Endothelial cell (in vitro differentiated cells): ENCODE results near the gene RBFOX2. TPM values are rescaled to one million over a fixed set of nuclear protein-coding genes. Genes with fewer than 3 reads are reported as not detected.
"Not testable (repeated sequence)": the region's sequence is repeated elsewhere in the genome, so short reads cannot be mapped to it uniquely, and the experiment has no call there.

Experiments used
- DNase-seq: peaks from one replicate; pipeline ENCODE4 v3.0.0; 2021; ENCODE audit warnings: low spot score
- H3K27ac Mint-ChIP-seq: one replicate; pipeline ENCODE4 v1.8.0; 2021; ENCODE audit warnings: mixed read lengths, inconsistent platforms; ENCODE audit not compliant: unreplicated experiment
- H3K27me3 Mint-ChIP-seq: one replicate; pipeline ENCODE4 v1.8.0; 2021; ENCODE audit warnings: mild to moderate bottlenecking, moderate library complexity, mixed read lengths, inconsistent platforms; ENCODE audit not compliant: unreplicated experiment
- H3K36me3 Mint-ChIP-seq: one replicate; pipeline ENCODE4 v1.8.0; 2021; ENCODE audit warnings: mild to moderate bottlenecking, low read depth, mixed read lengths, inconsistent platforms; ENCODE audit not compliant: unreplicated experiment
- H3K4me1 Mint-ChIP-seq: one replicate; pipeline ENCODE4 v1.8.0; 2021; ENCODE audit warnings: mild to moderate bottlenecking, mixed read lengths, inconsistent platforms; ENCODE audit not compliant: unreplicated experiment
- H3K4me3 Mint-ChIP-seq: one replicate; pipeline ENCODE4 v1.8.0; 2021; ENCODE audit warnings: mild to moderate bottlenecking, mixed read lengths, inconsistent platforms; ENCODE audit not compliant: unreplicated experiment
- H3K9me3 Mint-ChIP-seq: one replicate; pipeline ENCODE4 v1.8.0; 2021; ENCODE audit warnings: mixed read lengths, inconsistent platforms; ENCODE audit not compliant: unreplicated experiment
- total RNA-seq: library from RNA; stranded (reverse); fragmentation: NEBNext Ultra II Directional; extraction: Animal tissue kit (Norgen Biotek cat#: 25700); gene quantifications from one replicate; pipeline ENCODE4 v1.2.1, GENCODE V29; 2021; ENCODE audit not compliant: unreplicated experiment
- TF ChIP-seq, protein P1 (sequence below): fragments of 200-600 bp; sonication (generic); IDR thresholded peaks from one replicate; pipeline ENCODE4 v1.5.0; 2021; ENCODE audit warnings: antibody characterized with exemption; ENCODE audit not compliant: unreplicated experiment

Gene RBFOX2
- total RNA-seq, 1 donor from 2014 or later, result 228 TPM

- no peaks in the 10 kb centered on the region for H3K36me3 Mint-ChIP-seq
- no peaks in the 10 kb centered on the region for H3K9me3 Mint-ChIP-seq
- no peaks in the 10 kb centered on the region for H3K27me3 Mint-ChIP-seq
- no peak overlapping the region for H3K4me3 Mint-ChIP-seq
- no peak overlapping the region for H3K27ac Mint-ChIP-seq
- no peak for DNase-seq
- TF ChIP-seq, protein P1, sequence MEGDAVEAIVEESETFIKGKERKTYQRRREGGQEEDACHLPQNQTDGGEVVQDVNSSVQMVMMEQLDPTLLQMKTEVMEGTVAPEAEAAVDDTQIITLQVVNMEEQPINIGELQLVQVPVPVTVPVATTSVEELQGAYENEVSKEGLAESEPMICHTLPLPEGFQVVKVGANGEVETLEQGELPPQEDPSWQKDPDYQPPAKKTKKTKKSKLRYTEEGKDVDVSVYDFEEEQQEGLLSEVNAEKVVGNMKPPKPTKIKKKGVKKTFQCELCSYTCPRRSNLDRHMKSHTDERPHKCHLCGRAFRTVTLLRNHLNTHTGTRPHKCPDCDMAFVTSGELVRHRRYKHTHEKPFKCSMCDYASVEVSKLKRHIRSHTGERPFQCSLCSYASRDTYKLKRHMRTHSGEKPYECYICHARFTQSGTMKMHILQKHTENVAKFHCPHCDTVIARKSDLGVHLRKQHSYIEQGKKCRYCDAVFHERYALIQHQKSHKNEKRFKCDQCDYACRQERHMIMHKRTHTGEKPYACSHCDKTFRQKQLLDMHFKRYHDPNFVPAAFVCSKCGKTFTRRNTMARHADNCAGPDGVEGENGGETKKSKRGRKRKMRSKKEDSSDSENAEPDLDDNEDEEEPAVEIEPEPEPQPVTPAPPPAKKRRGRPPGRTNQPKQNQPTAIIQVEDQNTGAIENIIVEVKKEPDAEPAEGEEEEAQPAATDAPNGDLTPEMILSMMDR, result no peak
- peaks cover 3% of the 10 kb centered on the region for H3K4me1 Mint-ChIP-seq
Observed at GRCh38 chr22:36064358-36064757, 35.7 kb upstream of the RBFOX2 start.

GRCh38 chr22:36056980-36057379 lies 28.4 kb upstream of the RBFOX2 start:
- H3K4me1 Mint-ChIP-seq, result no peaks in the 10 kb centered on the region
- no peak overlapping the region for H3K4me3 Mint-ChIP-seq
- H3K27me3 Mint-ChIP-seq, result peaks cover 2% of the 10 kb centered on the region
- TF ChIP-seq, protein P1, result no peak
- H3K36me3 Mint-ChIP-seq, result no peaks in the 10 kb centered on the region
- H3K27ac Mint-ChIP-seq, result no peak overlapping the region
- DNase-seq, result no peak
- H3K9me3 Mint-ChIP-seq, result no peaks in the 10 kb centered on the region

DNA sequence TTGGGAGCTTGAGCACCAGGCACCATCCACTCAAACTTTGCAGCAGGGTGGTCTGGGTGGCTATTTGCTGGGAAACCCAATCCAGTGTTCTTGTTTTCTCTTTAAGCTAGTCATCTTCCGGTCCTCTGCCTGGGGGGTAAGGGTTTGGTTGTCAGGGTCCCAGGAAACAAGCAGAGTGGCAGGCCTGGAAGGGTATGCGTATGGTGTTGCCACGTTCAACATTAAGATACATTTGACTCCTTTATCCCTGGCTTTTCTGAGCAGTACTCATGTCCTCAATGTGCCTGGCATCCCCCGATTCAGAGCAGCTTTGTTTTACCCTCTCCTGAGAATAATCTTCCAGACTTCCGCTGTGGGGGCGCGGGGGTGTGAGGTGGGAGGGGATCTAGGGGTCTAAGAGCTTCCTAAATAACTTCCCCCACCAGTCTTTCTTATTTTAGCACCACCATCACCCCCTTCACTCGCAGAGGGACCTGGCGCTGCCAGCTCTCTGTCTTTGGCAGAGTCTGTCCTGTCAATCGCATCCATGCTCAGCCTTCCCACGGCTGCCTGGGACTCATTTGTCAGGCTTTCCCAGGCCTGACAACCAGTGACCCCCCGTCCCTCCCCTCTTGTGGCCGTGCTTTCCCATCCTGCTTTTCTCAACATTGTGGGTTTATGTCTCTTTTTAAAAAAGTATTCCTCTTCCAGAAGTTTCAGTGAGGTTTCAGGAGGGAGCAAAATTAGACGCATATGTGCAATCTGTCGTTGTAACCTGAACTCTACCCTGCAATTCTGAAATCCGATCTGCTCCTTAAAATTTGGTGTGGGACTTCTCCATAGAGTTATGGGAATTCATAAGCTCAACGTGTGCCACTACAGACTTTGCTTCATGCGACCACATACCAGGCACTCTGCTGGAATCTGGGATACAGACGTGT lies 27.0 kb upstream of the RBFOX2 start:
- no peak overlapping the region for H3K4me3 Mint-ChIP-seq
- no peaks in the 10 kb centered on the region for H3K36me3 Mint-ChIP-seq
- H3K27me3 Mint-ChIP-seq, result peaks cover 2% of the 10 kb centered on the region
- H3K9me3 Mint-ChIP-seq, result no peaks in the 10 kb centered on the region
- TF ChIP-seq, protein P1, result no peak
- no peak for DNase-seq
- H3K27ac Mint-ChIP-seq, result no peak overlapping the region
- no peaks in the 10 kb centered on the region for H3K4me1 Mint-ChIP-seq

- not testable (repeated sequence) for H3K27ac Mint-ChIP-seq, DNase-seq, H3K4me1 Mint-ChIP-seq, H3K9me3 Mint-ChIP-seq, H3K36me3 Mint-ChIP-seq, H3K27me3 Mint-ChIP-seq, H3K4me3 Mint-ChIP-seq
Observed at GRCh38 chr22:36054446-36054845, 25.8 kb upstream of the RBFOX2 start.

GRCh38 chr22:36053242-36054147 lies 24.9 kb upstream of the RBFOX2 start:
- Mint-ChIP-seq H3K27ac (no peak overlapping the region), H3K4me1 (no peaks in the 10 kb centered on the region), H3K9me3 (no peaks in the 10 kb centered on the region), H3K27me3 (peaks cover 2% of the 10 kb centered on the region), H3K36me3 (no peaks in the 10 kb centered on the region), H3K4me3 (no peak overlapping the region)
- TF ChIP-seq, protein P1, result no peak
- DNase-seq, result no peak
